ENCODE results near the gene TRPM5. TPM values are rescaled to one million over a fixed set of nuclear protein-coding genes. Genes with fewer than 3 reads are reported as not detected.

Gene TRPM5
- total RNA-seq, 4 donors from 2014 or later, result not detected

DNA sequence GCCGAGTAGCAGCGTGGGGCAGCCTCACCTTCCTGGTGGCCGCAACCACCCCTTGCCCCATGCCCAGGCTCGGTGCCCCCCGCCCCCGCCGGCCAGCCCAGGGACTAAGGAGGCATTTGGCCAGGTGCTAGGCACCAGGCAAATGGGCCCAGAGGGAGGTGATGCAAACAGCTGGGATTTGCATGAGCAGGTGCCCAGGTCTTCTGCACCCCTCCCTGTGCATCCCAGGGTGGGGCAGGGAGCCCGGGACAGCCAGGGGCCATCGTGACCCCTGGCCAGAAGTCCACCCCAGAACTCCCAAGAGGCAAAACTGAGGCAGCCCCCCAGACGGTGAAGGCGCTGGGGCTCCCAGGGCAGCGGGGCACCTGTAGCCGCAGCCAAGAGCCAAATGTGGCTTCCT lies 18.1 kb downstream of the TRPM5 start:
- no peak for TF ChIP-seq POLR2A (IDR thresholded peaks at IDR 0.05)
- no peak for TF ChIP-seq CTCF (IDR thresholded peaks at IDR 0.05 in 4 of 5, conservative IDR thresholded peaks at IDR 0.05 in 1 of 5)
- DNase-seq (no peak), ATAC-seq (no peak)
- no peaks in the 10 kb centered on the region for H3K9me3 ChIP-seq
- no peak overlapping the region for H3K27ac ChIP-seq
- H3K36me3 ChIP-seq, result no peaks in the 10 kb centered on the region
- in situ Hi-C loops (cut with MboI; ENCODE audit: low sequenced_read_pairs in 4 of 4), result loop anchor here (5.0 to 25.0 kb wide), 9 partner anchors 106 to 469 kb away; partner anchors contain the start of gene CDKN1C (in 1 of the 4)
- H3K4me3 ChIP-seq, result no peak overlapping the region
- intact Hi-C loops (cut with DNase I; ENCODE audit: low total_unique reads), result no loop called here
- no peaks in the 10 kb centered on the region for H3K4me1 ChIP-seq
- no peaks in the 10 kb centered on the region for H3K27me3 ChIP-seq

DNA sequence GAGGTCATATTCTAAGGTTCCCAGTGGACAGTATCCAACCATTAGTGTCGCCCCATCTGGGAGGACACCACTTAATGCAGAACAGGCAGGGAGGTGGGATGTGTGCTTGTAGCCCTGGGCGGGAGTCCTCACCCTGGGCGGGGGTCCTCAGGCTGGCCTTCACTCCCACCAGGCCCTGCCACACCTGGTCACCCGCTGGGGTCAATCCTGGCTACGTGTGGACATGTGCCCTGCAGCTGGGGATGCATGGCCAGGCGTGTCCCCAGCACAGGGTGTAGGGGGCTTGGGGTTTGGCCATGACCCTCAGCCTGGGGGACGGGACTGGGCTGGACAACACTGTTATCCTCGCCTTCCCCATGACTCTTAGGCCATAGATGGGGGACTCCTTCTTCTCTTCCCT lies 18.8 kb downstream of the TRPM5 start:
- no peak overlapping the region for H3K27ac ChIP-seq
- DNase-seq, result no peak
- H3K36me3 ChIP-seq, result no peaks in the 10 kb centered on the region
- in situ Hi-C loops (cut with MboI; ENCODE audit: low sequenced_read_pairs in 4 of 4) (loop anchor here (5.0 to 25.0 kb wide), 9 partner anchors 107 to 469 kb away; partner anchors contain the start of gene CDKN1C (in 1 of the 4)), intact Hi-C loops (cut with DNase I; ENCODE audit: low total_unique reads) (no loop called here)
- H3K27me3 ChIP-seq, result no peaks in the 10 kb centered on the region
- no peaks in the 10 kb centered on the region for H3K4me1 ChIP-seq
- ATAC-seq, result no peak
- H3K4me3 ChIP-seq, result no peak overlapping the region
- no peaks in the 10 kb centered on the region for H3K9me3 ChIP-seq
- TF ChIP-seq CTCF (IDR thresholded peaks at IDR 0.05 in 4 of 5, conservative IDR thresholded peaks at IDR 0.05 in 1 of 5), result no peak
- no peak for TF ChIP-seq POLR2A (IDR thresholded peaks at IDR 0.05)

DNA sequence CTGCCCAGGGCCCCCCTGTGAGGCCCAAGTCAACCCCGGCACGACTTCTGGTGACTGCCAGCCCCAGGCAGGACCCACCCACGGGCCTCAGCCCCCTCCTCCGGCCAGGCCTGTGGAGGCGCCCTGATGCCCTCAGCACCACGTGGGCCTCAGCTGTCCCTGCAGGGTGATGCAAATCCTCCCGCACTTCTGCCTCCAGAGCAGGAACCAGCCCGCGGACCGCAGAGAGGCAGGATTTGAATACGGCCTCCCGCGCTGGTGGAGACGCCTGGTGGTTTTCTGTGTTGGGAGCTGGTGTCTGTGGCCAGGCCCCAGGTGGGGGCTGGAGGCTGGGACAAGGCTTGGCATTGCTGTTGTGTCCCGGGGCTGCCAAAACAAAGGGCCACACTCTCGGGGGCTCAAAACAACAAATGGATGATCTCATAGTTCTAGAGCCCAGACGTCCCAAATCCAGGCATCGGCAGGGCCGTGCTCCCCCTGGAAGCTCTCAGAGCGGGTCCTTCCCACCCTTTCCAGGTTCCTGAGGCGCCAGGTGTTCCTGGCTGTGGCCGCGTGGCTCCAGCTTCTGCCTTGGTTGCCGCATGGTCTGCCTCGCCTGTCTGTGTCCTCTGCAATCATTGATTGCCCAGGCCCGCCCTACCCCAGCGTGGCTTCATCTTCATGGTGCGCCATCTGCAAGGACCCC lies 19.4 kb downstream of the TRPM5 start:
- DNase-seq, result no peak
- intact Hi-C loops (cut with DNase I; ENCODE audit: low total_unique reads) (no loop called here), in situ Hi-C loops (cut with MboI; ENCODE audit: low sequenced_read_pairs in 4 of 4) (loop anchor here (5.0 to 25.0 kb wide), 9 partner anchors 107 to 470 kb away; partner anchors contain the start of gene CDKN1C (in 1 of the 4))
- H3K4me1 ChIP-seq, result no peaks in the 10 kb centered on the region
- H3K36me3 ChIP-seq, result no peaks in the 10 kb centered on the region
- no peak for ATAC-seq
- no peak for TF ChIP-seq POLR2A (IDR thresholded peaks at IDR 0.05)
- TF ChIP-seq CTCF (IDR thresholded peaks at IDR 0.05 in 4 of 5, conservative IDR thresholded peaks at IDR 0.05 in 1 of 5), result no peak
- H3K27me3 ChIP-seq, result no peaks in the 10 kb centered on the region
- no peak overlapping the region for H3K4me3 ChIP-seq
- no peak overlapping the region for H3K27ac ChIP-seq
- no peaks in the 10 kb centered on the region for H3K9me3 ChIP-seq

DNA sequence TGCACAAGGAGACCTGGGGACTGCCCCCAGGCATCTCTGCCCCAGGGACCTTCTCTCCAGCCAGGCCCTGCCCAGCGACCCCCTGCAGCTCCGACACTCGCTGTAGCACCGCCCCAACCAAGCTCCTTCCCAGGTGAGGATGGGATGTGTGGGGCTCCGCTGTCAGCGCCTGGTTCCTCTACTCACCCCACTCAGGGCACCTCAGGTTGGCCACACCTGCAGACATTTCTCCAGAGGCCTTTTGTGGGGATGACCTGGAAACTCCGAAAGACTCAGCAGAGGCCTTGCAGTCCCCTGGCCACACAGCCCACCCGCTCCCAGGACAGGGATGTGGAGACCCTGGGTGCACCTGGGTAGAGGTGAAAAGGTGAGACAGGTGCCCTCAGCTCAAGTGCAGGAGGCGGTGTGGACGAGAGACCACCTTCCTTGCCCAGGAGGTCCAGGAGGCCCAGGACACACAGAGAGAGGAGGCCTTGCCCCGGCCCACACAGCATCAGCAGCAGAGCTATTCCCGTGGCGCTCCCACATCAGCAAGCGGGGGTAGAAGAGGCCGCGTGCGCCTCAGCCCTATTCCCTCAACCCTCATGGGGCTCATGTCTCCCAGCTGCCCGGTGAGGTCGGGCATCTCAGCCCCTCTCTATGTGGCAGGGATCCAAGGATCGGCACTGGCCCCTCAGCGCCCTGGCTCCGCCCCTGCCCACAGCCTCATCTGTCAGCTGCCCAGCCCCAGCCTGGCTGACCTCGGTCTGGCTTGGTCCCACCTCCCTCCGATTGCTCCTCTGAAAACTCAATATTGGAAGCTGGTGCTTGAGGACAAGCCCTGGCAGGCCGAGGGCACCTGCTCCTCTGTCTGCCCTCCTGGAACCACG lies 20.9 kb downstream of the TRPM5 start:
- in situ Hi-C loops (cut with MboI; ENCODE audit: low sequenced_read_pairs in 4 of 4), result loop anchor here (10.0 to 25.0 kb wide), 6 partner anchors 109 to 471 kb away; no protein-coding TSS in a partner anchor
- TF ChIP-seq CTCF (IDR thresholded peaks at IDR 0.05 in 4 of 5, conservative IDR thresholded peaks at IDR 0.05 in 1 of 5), result no peak
- no peak for TF ChIP-seq POLR2A (IDR thresholded peaks at IDR 0.05)
- intact Hi-C loops (cut with DNase I; ENCODE audit: low total_unique reads), result no loop called here
- Histone ChIP-seq H3K9me3 (no peaks in the 10 kb centered on the region), H3K4me3 (no peak overlapping the region), H3K4me1 (no peaks in the 10 kb centered on the region), H3K27me3 (no peaks in the 10 kb centered on the region), H3K27ac (no peak overlapping the region), H3K36me3 (no peaks in the 10 kb centered on the region)
- ATAC-seq, result no peak
- DNase-seq, result no peak

All from gastrocnemius medialis (tissue), 4 donors.